Keratinocyte (primary cell): Measurements from ENCODE around the gene DYNC1LI2. TPM values are rescaled to one million over a fixed set of nuclear protein-coding genes. Genes with fewer than 3 reads are reported as not detected.

Experiments used
- DNase-seq: peaks from one replicate; pipeline ENCODE4 v3.0.0-alpha.2; 2011; ENCODE audit warnings: low read depth, missing footprints, low spot score
- FAIRE-seq: peaks from 2 replicates; lab custom pipeline; 2011; peaks lifted over from hg19 to GRCh38; lab: Jason Lieb, UNC
- H2AFZ ChIP-seq: 2 replicates; pipeline ENCODE4 v1.6.0; 2012; ENCODE audit warnings: low read length, control low read depth, inconsistent platforms; ENCODE audit not compliant: control insufficient read depth
- H3K27ac ChIP-seq: 2 replicates; pipeline ENCODE4 v1.5.1; 2011; ENCODE audit warnings: low read length; ENCODE audit not compliant: control insufficient read depth, insufficient read depth
- H3K27me3 ChIP-seq: 3 replicates; pipeline ENCODE4 v1.6.0; 2011; ENCODE audit warnings: low read length; ENCODE audit not compliant: control insufficient read depth, insufficient read depth; ENCODE audit errors: extremely low read depth
- H3K36me3 ChIP-seq, 2 experiments: 2 replicates in 1 of 2; 3 replicates in 1 of 2; pipeline ENCODE4 v1.5.1; 2011; ENCODE audit warnings: low read length in 2 of 2, mild to moderate bottlenecking in 1 of 2; ENCODE audit not compliant: control insufficient read depth in 2 of 2, insufficient read depth in 2 of 2; ENCODE audit errors: extremely low read depth in 1 of 2
- H3K4me1 ChIP-seq: 3 replicates; pipeline ENCODE4 v1.5.1; 2011; ENCODE audit warnings: low read length; ENCODE audit not compliant: control insufficient read depth, insufficient read depth; ENCODE audit errors: extremely low read depth
- H3K4me2 ChIP-seq: 3 replicates; pipeline ENCODE4 v1.6.0; 2011; ENCODE audit warnings: low read depth, low read length; ENCODE audit not compliant: control insufficient read depth, insufficient read depth; ENCODE audit errors: extremely low read depth
- H3K4me3 ChIP-seq, 3 experiments: fragments of 200-600 bp in 1 of 3; sonication (generic) in 1 of 3; 2 replicates in 2 of 3; 3 replicates in 1 of 3; pipeline ENCODE4 v1.5.1; 2011 to 2016; ENCODE audit warnings: low read length in 3 of 3, mild to moderate bottlenecking in 3 of 3, control low read depth in 2 of 3, inconsistent platforms in 1 of 3, low read depth in 1 of 3, mixed read lengths in 1 of 3, mixed run types in 1 of 3, moderate library complexity in 1 of 3; ENCODE audit not compliant: control insufficient read depth in 2 of 3, insufficient read depth in 2 of 3; ENCODE audit errors: extremely low read depth in 1 of 3
- H3K79me2 ChIP-seq: 2 replicates; pipeline ENCODE4 v1.6.0; 2012; ENCODE audit warnings: low read length; ENCODE audit not compliant: control insufficient read depth, insufficient read depth
- H3K9ac ChIP-seq: 3 replicates; pipeline ENCODE4 v1.6.0; 2011; ENCODE audit warnings: low read length; ENCODE audit not compliant: control insufficient read depth, insufficient read depth; ENCODE audit errors: extremely low read depth
- H3K9me1 ChIP-seq: 3 replicates; pipeline ENCODE4 v1.6.0; 2011; ENCODE audit warnings: low read length; ENCODE audit not compliant: control insufficient read depth, insufficient read depth; ENCODE audit errors: extremely low read depth
- H3K9me3 ChIP-seq: 2 replicates; pipeline ENCODE4 v1.5.1; 2012; ENCODE audit warnings: low read depth, low read length; ENCODE audit not compliant: control insufficient read depth
- H4K20me1 ChIP-seq: 3 replicates; pipeline ENCODE4 v1.6.0; 2011; ENCODE audit warnings: low read length; ENCODE audit not compliant: control insufficient read depth, insufficient read depth; ENCODE audit errors: extremely low read depth
- EZH2 ChIP-seq: IDR thresholded peaks from one replicate; pipeline ENCODE4 v1.6.1; 2012; ENCODE audit warnings: inconsistent platforms, mild to moderate bottlenecking, low read length, moderate library complexity
- dilution Hi-C: fragments of 300-500 bp; cut with MboI; formaldehyde crosslinking; loops from one replicate; pipeline ENCODE4 v1.7.0; 2020; ENCODE audit warnings: low sequenced_read_pairs; ENCODE audit not compliant: extremely low pct_ligation_motif_present
- polyA plus RNA-seq, 5 experiments: library from polyadenylated mRNA; depleted of rRNA in 3 of 5; stranded (reverse) in 3 of 5; stranded (forward) in 1 of 5; unstranded in 1 of 5; fragments of >200 nt; gene quantifications; 1 replicate in 1 of 5; 2 replicates in 3 of 5; 3 replicates in 1 of 5; pipeline versions ENCODE4 v1.2.1 to v1.2.3, GENCODE V29; 2011 to 2012; ENCODE audit warnings: missing spikeins in 2 of 5, low read depth in 1 of 5, low replicate concordance in 1 of 5
- TF ChIP-seq, protein P1 (sequence below), 3 experiments: IDR thresholded peaks in 1 of 3; conservative IDR thresholded peaks in 1 of 3; optimal IDR thresholded peaks in 1 of 3; 2 replicates in 2 of 3; 3 replicates in 1 of 3; pipeline versions ENCODE3 to v1.5.1; 2011; ENCODE audit warnings: low read length in 3 of 3, mild to moderate bottlenecking in 3 of 3, moderate library complexity in 2 of 3, control low read depth in 1 of 3, inconsistent platforms in 1 of 3; ENCODE audit not compliant: insufficient read depth in 2 of 3; ENCODE audit errors: extremely low read depth in 1 of 3

The DYNC1LI2 gene
- polyA plus RNA-seq, 1 donor (not counting 4 experiments of a cell fraction or from before 2014, with no cell fraction given) = 66.0 TPM

DNA sequence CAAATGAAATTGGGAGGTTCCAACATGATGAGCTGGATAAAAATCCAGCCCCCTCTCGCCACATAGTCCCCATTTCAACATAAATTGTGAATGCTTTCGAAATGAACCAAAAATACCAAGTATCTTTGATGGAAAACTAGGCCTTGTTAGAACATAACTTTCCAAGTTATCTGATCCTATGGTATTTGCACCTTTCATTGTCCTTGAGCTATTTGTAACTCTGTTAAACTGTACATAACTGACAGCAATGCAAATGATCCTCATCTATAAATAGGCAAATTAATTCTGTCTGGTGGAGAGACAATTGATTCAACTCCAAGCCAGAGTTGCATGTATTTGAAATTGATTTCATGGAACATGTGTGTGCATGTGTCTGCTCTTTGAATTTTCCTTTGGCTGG, 73.1 kb downstream of the DYNC1LI2 start:
- dilution Hi-C loops = no loop called here
- peaks cover 42% of the 10 kb centered on the region for H3K79me2 ChIP-seq

DNA sequence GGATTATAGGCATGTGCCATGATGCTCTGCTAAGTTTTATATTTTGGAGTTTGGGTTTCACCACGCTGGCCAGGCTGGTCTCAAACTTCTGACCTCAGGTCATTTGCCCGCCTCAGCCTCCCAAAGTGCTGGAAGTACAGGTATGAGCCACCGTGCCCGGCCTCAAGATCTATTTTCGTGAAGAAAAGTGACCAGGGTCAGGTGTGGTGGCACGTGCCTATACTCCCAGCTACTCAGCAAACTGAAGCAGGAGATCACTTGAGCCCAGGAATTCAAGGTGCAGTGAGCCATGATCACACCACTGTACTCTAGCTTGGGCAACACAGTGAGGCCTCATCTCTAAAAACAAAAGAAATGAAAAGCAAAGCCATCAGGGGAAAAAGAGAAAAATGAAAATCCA, 73.6 kb downstream of the DYNC1LI2 start:
- TF ChIP-seq, protein P1, sequence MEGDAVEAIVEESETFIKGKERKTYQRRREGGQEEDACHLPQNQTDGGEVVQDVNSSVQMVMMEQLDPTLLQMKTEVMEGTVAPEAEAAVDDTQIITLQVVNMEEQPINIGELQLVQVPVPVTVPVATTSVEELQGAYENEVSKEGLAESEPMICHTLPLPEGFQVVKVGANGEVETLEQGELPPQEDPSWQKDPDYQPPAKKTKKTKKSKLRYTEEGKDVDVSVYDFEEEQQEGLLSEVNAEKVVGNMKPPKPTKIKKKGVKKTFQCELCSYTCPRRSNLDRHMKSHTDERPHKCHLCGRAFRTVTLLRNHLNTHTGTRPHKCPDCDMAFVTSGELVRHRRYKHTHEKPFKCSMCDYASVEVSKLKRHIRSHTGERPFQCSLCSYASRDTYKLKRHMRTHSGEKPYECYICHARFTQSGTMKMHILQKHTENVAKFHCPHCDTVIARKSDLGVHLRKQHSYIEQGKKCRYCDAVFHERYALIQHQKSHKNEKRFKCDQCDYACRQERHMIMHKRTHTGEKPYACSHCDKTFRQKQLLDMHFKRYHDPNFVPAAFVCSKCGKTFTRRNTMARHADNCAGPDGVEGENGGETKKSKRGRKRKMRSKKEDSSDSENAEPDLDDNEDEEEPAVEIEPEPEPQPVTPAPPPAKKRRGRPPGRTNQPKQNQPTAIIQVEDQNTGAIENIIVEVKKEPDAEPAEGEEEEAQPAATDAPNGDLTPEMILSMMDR (optimal IDR thresholded peaks at IDR 0.05 in 1 of 3, IDR thresholded peaks at IDR 0.05 in 1 of 3, conservative IDR thresholded peaks at IDR 0.05 in 1 of 3; ENCODE audit: extremely low read depth in 1 of 3, insufficient read depth in 2 of 3, low read length in 3 of 3) = no peak
- no peak for TF ChIP-seq EZH2
- DNase-seq = no peak
- H2AFZ ChIP-seq = no peak overlapping the region
- H3K4me3 ChIP-seq = no peak overlapping the region
- no peak overlapping the region for H3K9ac ChIP-seq
- no peaks in the 10 kb centered on the region for H4K20me1 ChIP-seq
- dilution Hi-C loops = no loop called here
- H3K4me1 ChIP-seq = peaks cover 14% of the 10 kb centered on the region
- H3K27me3 ChIP-seq = no peaks in the 10 kb centered on the region
- no peak overlapping the region for H3K4me2 ChIP-seq
- peaks cover 0 to 6% of the 10 kb centered on the region in 2 experiments for H3K36me3 ChIP-seq
- H3K9me3 ChIP-seq = no peaks in the 10 kb centered on the region
- H3K27ac ChIP-seq = no peak overlapping the region
- no peaks in the 10 kb centered on the region for H3K9me1 ChIP-seq
- peaks cover 42% of the 10 kb centered on the region for H3K79me2 ChIP-seq
- FAIRE-seq = no peak

More for the DNA sequence above, 73.1 kb downstream of the DYNC1LI2 start:
- H3K4me1 ChIP-seq = peaks cover 14% of the 10 kb centered on the region
- H3K27me3 ChIP-seq = no peaks in the 10 kb centered on the region
- TF ChIP-seq EZH2 = no peak
- TF ChIP-seq, protein P1 (optimal IDR thresholded peaks at IDR 0.05 in 1 of 3, IDR thresholded peaks at IDR 0.05 in 1 of 3, conservative IDR thresholded peaks at IDR 0.05 in 1 of 3; ENCODE audit: extremely low read depth in 1 of 3, insufficient read depth in 2 of 3, low read length in 3 of 3) = no peak
- H3K9me1 ChIP-seq = no peaks in the 10 kb centered on the region
- no peaks in the 10 kb centered on the region for H3K9me3 ChIP-seq
- H3K27ac ChIP-seq = no peak overlapping the region
- H3K9ac ChIP-seq = no peak overlapping the region
- peak; percentile 43 for FAIRE-seq
- H3K36me3 ChIP-seq = peaks cover 0 to 6% of the 10 kb centered on the region in 2 experiments
- no peak overlapping the region for H3K4me3 ChIP-seq
- no peaks in the 10 kb centered on the region for H4K20me1 ChIP-seq
- no peak for DNase-seq
- no peak overlapping the region for H3K4me2 ChIP-seq
- no peak overlapping the region for H2AFZ ChIP-seq
